HG02970 (cell line): ENCODE measurements around the gene LDAH.
"Not testable (repeated sequence)": the region's sequence is repeated elsewhere in the genome, so short reads cannot be mapped to it uniquely, and the experiment has no call there.

Source experiments
- ATAC-seq: cut with Tn5 transposase; IDR thresholded peaks from one replicate; pipeline ENCODE4 v1.9.1; 2021; ENCODE audit warnings: mild to moderate bottlenecking, moderate library complexity, moderate number of reproducible peaks; ENCODE audit not compliant: unreplicated experiment, low FRiP score

LDAH gene

GRCh38 chr2:20793944-20794343, 29.0 kb downstream of the LDAH start:
- not testable (repeated sequence) for ATAC-seq

- ATAC-seq: peak; percentile 60
These were observed 41.1 kb downstream of the LDAH start for GRCh38 chr2:20781656-20782265.

GRCh38 chr2:20771299-20771698, 51.6 kb downstream of the LDAH start:
- ATAC-seq: no peak

GRCh38 chr2:20766798-20767644, 55.9 kb downstream of the LDAH start:
- ATAC-seq: no peak

GRCh38 chr2:20766213-20766612, 56.7 kb downstream of the LDAH start:
- no peak for ATAC-seq

GRCh38 chr2:20762945-20763683, 59.8 kb downstream of the LDAH start:
- ATAC-seq: no peak

- ATAC-seq: no peak
These were observed 63.4 kb downstream of the LDAH start for GRCh38 chr2:20759487-20759886.

GRCh38 chr2:20758997-20759396, 63.9 kb downstream of the LDAH start:
- peak; percentile 71 for ATAC-seq

- ATAC-seq: no peak
These were observed 65.4 kb downstream of the LDAH start for GRCh38 chr2:20757405-20758090.

- ATAC-seq: no peak
These were observed 67.6 kb downstream of the LDAH start for GRCh38 chr2:20755132-20755800.

GRCh38 chr2:20752293-20752692, 70.6 kb downstream of the LDAH start:
- no peak for ATAC-seq

- no peak for ATAC-seq
These were observed 75.6 kb downstream of the LDAH start for GRCh38 chr2:20747317-20747716.

- no peak for ATAC-seq
These were observed 76.9 kb downstream of the LDAH start for GRCh38 chr2:20745924-20746555.

- ATAC-seq: peak; percentile 66
These were observed 78.2 kb downstream of the LDAH start for GRCh38 chr2:20744366-20745335.

GRCh38 chr2:20738772-20739171, 84.1 kb downstream of the LDAH start:
- ATAC-seq: no peak

GRCh38 chr2:20737505-20737904, 85.4 kb downstream of the LDAH start:
- peak; percentile 61 for ATAC-seq

- ATAC-seq: no peak
These were observed 94.7 kb downstream of the LDAH start for GRCh38 chr2:20728114-20728758.

- no peak for ATAC-seq
These were observed 96.0 kb downstream of the LDAH start for GRCh38 chr2:20726913-20727312.
